Measurements from ENCODE around the gene GPC4. TPM values are rescaled to one million over a fixed set of nuclear protein-coding genes. Genes with fewer than 3 reads are reported as not detected.

The GPC4 gene
- total RNA-seq, 2 donors from 2014 or later, result 8.0 to 15.2 TPM

- TF ChIP-seq CTCF (IDR thresholded peaks at IDR 0.05), result no peak
- TF ChIP-seq POLR2A (IDR thresholded peaks at IDR 0.05), result no peak
- no peak for TF ChIP-seq POLR2AphosphoS5 (IDR thresholded peaks at IDR 0.05)
- Histone ChIP-seq H3K27me3 (replicated peaks; ENCODE audit: insufficient read depth) (no peaks in the 10 kb centered on the region), H3K27ac (no peak overlapping the region), H3K4me3 (no peak overlapping the region), H3K4me1 (replicated peaks) (no peaks in the 10 kb centered on the region), H3K36me3 (no peaks in the 10 kb centered on the region), H3K9me3 (no peaks in the 10 kb centered on the region)
- 51% methylated on average over 3 of the region's 3 CpGs for WGBS
- intact Hi-C loops (cut with DNase I), result no loop called here
- no peak for DNase-seq (ENCODE audit: low spot score)
Observed at GRCh38 chrX:133376422-133376821, 38.9 kb downstream of the GPC4 start.

- 26% methylated on average over 7 of the region's 7 CpGs for WGBS
Observed at GRCh38 chrX:133375615-133376340, 39.5 kb downstream of the GPC4 start.

GRCh38 chrX:133374874-133375387 lies 40.4 kb downstream of the GPC4 start:
- Histone ChIP-seq H3K9me3 (no peaks in the 10 kb centered on the region), H3K4me1 (replicated peaks) (no peaks in the 10 kb centered on the region), H3K4me3 (no peak overlapping the region), H3K27ac (no peak overlapping the region), H3K27me3 (replicated peaks; ENCODE audit: insufficient read depth) (no peaks in the 10 kb centered on the region), H3K36me3 (no peaks in the 10 kb centered on the region)
- no peak for TF ChIP-seq POLR2A (IDR thresholded peaks at IDR 0.05)
- TF ChIP-seq POLR2AphosphoS5 (IDR thresholded peaks at IDR 0.05), result no peak
- TF ChIP-seq CTCF (IDR thresholded peaks at IDR 0.05), result no peak
- no peak for DNase-seq (ENCODE audit: low spot score)
- intact Hi-C loops (cut with DNase I), result no loop called here
- 91% methylated on average over 2 of the region's 2 CpGs for WGBS

More at GRCh38 chrX:133375615-133376340, 39.5 kb downstream of the GPC4 start:
- H3K4me3 ChIP-seq, result no peak overlapping the region
- no peaks in the 10 kb centered on the region for H3K4me1 ChIP-seq (replicated peaks)
- no peaks in the 10 kb centered on the region for H3K27me3 ChIP-seq (replicated peaks; ENCODE audit: insufficient read depth)
- intact Hi-C loops (cut with DNase I), result no loop called here
- H3K9me3 ChIP-seq, result no peaks in the 10 kb centered on the region
- no peak for TF ChIP-seq CTCF (IDR thresholded peaks at IDR 0.05)
- no peak for TF ChIP-seq POLR2A (IDR thresholded peaks at IDR 0.05)
- TF ChIP-seq POLR2AphosphoS5 (IDR thresholded peaks at IDR 0.05), result no peak
- no peak overlapping the region for H3K27ac ChIP-seq
- H3K36me3 ChIP-seq, result no peaks in the 10 kb centered on the region
- no peak for DNase-seq (ENCODE audit: low spot score)

GRCh38 chrX:133373386-133374079 lies 41.8 kb downstream of the GPC4 start:
- DNase-seq (ENCODE audit: low spot score), result no peak
- no peaks in the 10 kb centered on the region for H3K4me1 ChIP-seq (replicated peaks)
- H3K4me3 ChIP-seq, result no peak overlapping the region
- TF ChIP-seq POLR2A (IDR thresholded peaks at IDR 0.05) (no peak), CTCF (IDR thresholded peaks at IDR 0.05) (no peak), POLR2AphosphoS5 (IDR thresholded peaks at IDR 0.05) (no peak)
- no peaks in the 10 kb centered on the region for H3K9me3 ChIP-seq
- H3K27ac ChIP-seq, result no peak overlapping the region
- 82% methylated on average over 2 of the region's 2 CpGs for WGBS
- intact Hi-C loops (cut with DNase I), result no loop called here
- no peaks in the 10 kb centered on the region for H3K36me3 ChIP-seq
- H3K27me3 ChIP-seq (replicated peaks; ENCODE audit: insufficient read depth), result no peaks in the 10 kb centered on the region

Data from prostate gland (tissue), 2 donors.